HepG2 (cell line): Measurements from ENCODE around the gene VPS26B. TPM values are rescaled to one million over a fixed set of nuclear protein-coding genes. Genes with fewer than 3 reads are reported as not detected.

Experiments used
- AGO2 ChIP-seq: fragments of 200-400 bp; formaldehyde crosslinking; optimal IDR thresholded peaks from 2 replicates; pipeline ENCODE3; 2017; ENCODE audit warnings: mild to moderate bottlenecking, low read depth, low read length, moderate library complexity
- ATF7-NPFF ChIP-seq: sonication (generic); formaldehyde crosslinking; IDR thresholded peaks from 2 replicates; pipeline ENCODE4 v1.8.1; 2023; ENCODE audit warnings: mild to moderate bottlenecking, low read depth, missing genetic modification reagents, moderate library complexity
- CCDC6 ChIP-seq: sonication (generic); formaldehyde crosslinking; IDR thresholded peaks from 2 replicates; pipeline ENCODE4 v1.8.1; 2022; ENCODE audit warnings: mild to moderate bottlenecking, missing genetic modification reagents, moderate library complexity
- DRAP1 ChIP-seq: IDR thresholded peaks from 2 replicates; pipeline ENCODE4 v1.6.1; 2016; ENCODE audit warnings: missing genetic modification reagents, missing compliant biosample characterization
- GLMP ChIP-seq: sonication (generic); formaldehyde crosslinking; IDR thresholded peaks from 2 replicates; pipeline ENCODE4 v1.9.0; 2021; ENCODE audit warnings: missing genetic modification reagents, mild to moderate bottlenecking, borderline replicate concordance
- GRHL1 ChIP-seq: sonication (generic); formaldehyde crosslinking; conservative IDR thresholded peaks from 2 replicates; pipeline ENCODE4 v1.8.0; 2022; ENCODE audit warnings: missing genetic modification reagents
- HNF4A ChIP-seq: sonication (generic); formaldehyde crosslinking; IDR thresholded peaks from 2 replicates; pipeline ENCODE4 v1.4.0; 2020; ENCODE audit warnings: missing genetic modification reagents
- MXD1 ChIP-seq: sonication (generic); formaldehyde crosslinking; IDR thresholded peaks from 2 replicates; pipeline ENCODE4 v1.4.0; 2020; ENCODE audit warnings: mild to moderate bottlenecking, missing genetic modification reagents
- MYC ChIP-seq: sonication (generic); formaldehyde crosslinking; IDR thresholded peaks from 2 replicates; pipeline ENCODE4 v1.9.0; 2021; ENCODE audit warnings: missing genetic modification reagents, borderline replicate concordance
- POLR2G ChIP-seq: fragments of 200-400 bp; formaldehyde crosslinking; IDR thresholded peaks from 2 replicates; pipeline ENCODE4 v1.6.1; 2018; ENCODE audit warnings: mild to moderate bottlenecking, low read depth, low read length, moderate library complexity
- REPIN1 ChIP-seq: sonication (generic); formaldehyde crosslinking; IDR thresholded peaks from 2 replicates; pipeline ENCODE4 v1.8.0; 2022; ENCODE audit warnings: missing genetic modification reagents, low read depth, mild to moderate bottlenecking, borderline replicate concordance
- ZBTB3 ChIP-seq: sonication (generic); formaldehyde crosslinking; IDR thresholded peaks from 2 replicates; pipeline ENCODE4 v1.4.0; 2020; ENCODE audit warnings: low read depth, mild to moderate bottlenecking, moderate library complexity, missing genetic modification reagents, borderline replicate concordance
- ZNF143 ChIP-seq: sonication (generic); formaldehyde crosslinking; IDR thresholded peaks from 2 replicates; pipeline ENCODE4 v1.4.0; 2020; ENCODE audit warnings: missing genetic modification reagents
- ZNF333 ChIP-seq: sonication (generic); formaldehyde crosslinking; IDR thresholded peaks from 2 replicates; pipeline ENCODE4 v1.4.0; 2020; ENCODE audit warnings: mild to moderate bottlenecking, missing genetic modification reagents, borderline replicate concordance
- ZNF564 ChIP-seq: sonication (generic); formaldehyde crosslinking; IDR thresholded peaks from 2 replicates; pipeline ENCODE4 v1.8.1; 2023; ENCODE audit warnings: mild to moderate bottlenecking, missing genetic modification reagents
- ZNF569 ChIP-seq: sonication (generic); formaldehyde crosslinking; IDR thresholded peaks from 2 replicates; pipeline ENCODE4 v1.5.0; 2020; ENCODE audit warnings: mild to moderate bottlenecking, missing genetic modification reagents, moderate library complexity, borderline replicate concordance
- ZNF792 ChIP-seq: IDR thresholded peaks from 2 replicates; pipeline ENCODE4 v1.6.1; 2016
- ZSCAN22 ChIP-seq: sonication (generic); formaldehyde crosslinking; IDR thresholded peaks from 2 replicates; pipeline ENCODE4 v1.4.0; 2020; ENCODE audit warnings: mild to moderate bottlenecking, missing genetic modification reagents
- polyA plus RNA-seq, 8 experiments: library from polyadenylated mRNA; depleted of rRNA in 3 of 8; stranded (reverse) in 7 of 8; unstranded in 1 of 8; fragments of >200 nt; fragmentation: Illumina TruSeq in 4 of 8; extraction: Trizol in 4 of 8; gene quantifications; 2 replicates each; pipeline versions ENCODE4 v1.2.1 to v1.2.3, GENCODE V29; 2011 to 2016; ENCODE audit warnings: low read depth in 4 of 8, missing spikeins in 1 of 8, mixed read lengths in 1 of 8; ENCODE audit not compliant: insufficient read depth in 1 of 8
- total RNA-seq, 5 experiments: library from RNA; depleted of rRNA; stranded (reverse); fragments of >200 nt; fragmentation: Illumina TruSeq; extraction: Trizol; gene quantifications; 2 replicates each; pipeline ENCODE4 v1.2.3, GENCODE V29; 2016; ENCODE audit warnings: low read depth in 1 of 5

The VPS26B gene
- total and polyA plus RNA-seq, 2 of the 13 experiments (the other 11 are each of a cell fraction or from before 2014, with no cell fraction given): 20.2 to 23.2 TPM

- no peak for TF ChIP-seq AGO2
- TF ChIP-seq ZNF333 (CRISPR knock-in tag): no peak
- peak; percentile 99 for TF ChIP-seq ZNF143
- TF ChIP-seq GRHL1 (CRISPR knock-in tag): no peak
- TF ChIP-seq ZNF569 (CRISPR knock-in tag): no peak
- TF ChIP-seq CCDC6 (CRISPR knock-in tag): no peak
- no peak for TF ChIP-seq HNF4A
- TF ChIP-seq DRAP1 (CRISPR knock-in tag): peak; percentile 68; the same call in 1 of the 2 replicates
- no peak for TF ChIP-seq ZSCAN22
- TF ChIP-seq MXD1 (CRISPR knock-in tag): no peak
- TF ChIP-seq ZNF564 (CRISPR knock-in tag): peak; percentile 66; the same call in 1 of the 2 replicates
- TF ChIP-seq POLR2G: peak; percentile 82
- 0 out of 2 replicates have a peak, but pooled peaks have one; percentile 48 for TF ChIP-seq ZBTB3 (CRISPR knock-in tag)
- no peak for TF ChIP-seq REPIN1
- TF ChIP-seq ATF7-NPFF (CRISPR knock-in tag): 0 out of 2 replicates have a peak, but pooled peaks have one; percentile 13
- TF ChIP-seq GLMP (CRISPR knock-in tag): no peak
- peak; percentile 48; the same call in 1 of the 2 replicates for TF ChIP-seq MYC (CRISPR knock-in tag)
- peak; percentile 58; the same call in 1 of the 2 replicates for TF ChIP-seq ZNF792
Measured at GRCh38 chr11:134253188-134253993, 28.9 kb downstream of the VPS26B start, which contains the start of the genes ACAD8 and THYN1 (continued).
